Stimulated activated CD4-positive, alpha-beta T cell treated with anti-CD3 and anti-CD28 coated beads, TNF-alpha, amount 100 ng/mL, for 48 hours (primary cell): Measurements from ENCODE around the gene LHX3.

Source experiments
- DNase-seq, 3 donors: peaks; one replicate each; pipeline ENCODE4 v3.0.0-alpha.2; 2020; ENCODE audit warnings: low read depth in 3 of 3

Gene LHX3

GRCh38 chr9:136178061-136178772 is 26.7 kb downstream of the LHX3 start:
- no peak for DNase-seq

GRCh38 chr9:136177224-136177623 is 27.7 kb downstream of the LHX3 start:
- no peak for DNase-seq

DNA sequence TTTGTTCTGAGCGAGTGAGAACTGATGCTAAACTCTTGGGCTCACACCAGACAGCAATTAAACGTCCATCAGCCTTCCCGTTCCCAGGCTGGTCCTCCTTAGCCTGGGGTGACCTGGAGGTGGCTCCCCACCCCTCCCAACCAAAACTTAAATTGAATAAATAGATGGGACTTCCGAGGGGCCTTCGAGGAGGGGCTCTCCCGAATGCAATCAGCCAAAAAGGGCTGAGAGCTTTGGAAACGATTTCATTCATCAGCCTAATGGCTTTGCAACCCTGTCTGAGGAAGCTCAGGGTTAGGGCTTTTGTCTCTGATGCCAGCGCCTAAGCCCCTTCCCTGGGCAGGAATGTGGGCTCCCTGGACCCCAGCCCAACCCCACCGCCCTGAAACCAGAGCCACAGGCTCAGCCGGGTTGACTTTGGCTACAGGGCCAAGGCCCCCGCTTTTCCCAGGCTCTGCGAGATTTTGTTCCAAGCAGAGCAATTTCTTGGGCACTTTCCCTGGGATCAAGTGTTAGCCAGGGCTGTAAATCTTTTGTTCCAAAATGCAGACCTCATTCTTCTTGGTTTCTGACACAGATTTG is 29.2 kb downstream of the LHX3 start:
- DNase-seq: no peak

DNA sequence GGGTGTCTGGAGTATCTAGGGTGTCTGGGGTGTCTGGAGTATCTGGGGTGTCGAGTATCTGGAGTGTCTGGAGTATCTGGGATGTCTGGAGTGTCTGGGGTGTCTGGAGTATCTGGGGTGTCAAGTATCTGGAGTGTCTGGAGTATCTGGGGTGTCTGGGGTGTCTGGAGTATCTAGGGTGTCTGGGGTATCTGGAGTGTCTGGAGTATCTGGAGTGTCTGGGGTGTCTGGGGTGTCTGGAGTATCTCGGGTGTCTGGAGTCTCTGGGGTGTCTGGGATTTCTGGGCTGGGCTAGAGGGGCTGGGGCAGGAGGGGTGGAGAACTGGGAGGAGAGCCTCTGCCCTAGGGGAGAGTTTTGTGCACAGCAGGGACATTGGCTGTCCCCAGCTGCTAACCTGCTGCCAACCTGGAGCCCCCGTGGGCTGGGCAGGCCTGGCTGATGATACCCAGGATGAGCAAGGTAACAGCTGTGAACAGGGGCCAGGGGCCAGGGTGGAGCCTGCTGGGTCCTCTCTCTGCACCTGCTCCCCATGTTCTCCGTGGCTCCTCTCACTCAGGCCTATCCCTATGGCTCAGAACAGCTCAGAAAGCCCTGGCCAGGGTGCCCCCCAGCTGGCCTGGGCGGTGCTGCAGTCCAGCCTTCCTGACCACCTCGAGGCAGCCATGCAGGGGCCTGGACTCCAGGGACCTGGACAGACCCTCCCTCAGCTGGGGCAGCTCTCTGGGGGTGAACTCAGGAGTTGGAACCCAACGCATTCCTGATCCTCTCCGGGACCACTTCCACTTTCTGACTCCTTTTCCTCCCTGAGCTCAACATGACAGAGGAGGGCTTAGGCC is 29.9 kb downstream of the LHX3 start:
- DNase-seq: no peak

GRCh38 chr9:136173648-136174290 is 31.2 kb downstream of the LHX3 start:
- DNase-seq: no peak

- DNase-seq: no peak
These were observed 32.4 kb downstream of the LHX3 start for GRCh38 chr9:136172412-136173079.

GRCh38 chr9:136171801-136172411 is 33.0 kb downstream of the LHX3 start:
- DNase-seq: no peak

GRCh38 chr9:136171009-136171800 is 33.7 kb downstream of the LHX3 start:
- DNase-seq: no peak

DNA sequence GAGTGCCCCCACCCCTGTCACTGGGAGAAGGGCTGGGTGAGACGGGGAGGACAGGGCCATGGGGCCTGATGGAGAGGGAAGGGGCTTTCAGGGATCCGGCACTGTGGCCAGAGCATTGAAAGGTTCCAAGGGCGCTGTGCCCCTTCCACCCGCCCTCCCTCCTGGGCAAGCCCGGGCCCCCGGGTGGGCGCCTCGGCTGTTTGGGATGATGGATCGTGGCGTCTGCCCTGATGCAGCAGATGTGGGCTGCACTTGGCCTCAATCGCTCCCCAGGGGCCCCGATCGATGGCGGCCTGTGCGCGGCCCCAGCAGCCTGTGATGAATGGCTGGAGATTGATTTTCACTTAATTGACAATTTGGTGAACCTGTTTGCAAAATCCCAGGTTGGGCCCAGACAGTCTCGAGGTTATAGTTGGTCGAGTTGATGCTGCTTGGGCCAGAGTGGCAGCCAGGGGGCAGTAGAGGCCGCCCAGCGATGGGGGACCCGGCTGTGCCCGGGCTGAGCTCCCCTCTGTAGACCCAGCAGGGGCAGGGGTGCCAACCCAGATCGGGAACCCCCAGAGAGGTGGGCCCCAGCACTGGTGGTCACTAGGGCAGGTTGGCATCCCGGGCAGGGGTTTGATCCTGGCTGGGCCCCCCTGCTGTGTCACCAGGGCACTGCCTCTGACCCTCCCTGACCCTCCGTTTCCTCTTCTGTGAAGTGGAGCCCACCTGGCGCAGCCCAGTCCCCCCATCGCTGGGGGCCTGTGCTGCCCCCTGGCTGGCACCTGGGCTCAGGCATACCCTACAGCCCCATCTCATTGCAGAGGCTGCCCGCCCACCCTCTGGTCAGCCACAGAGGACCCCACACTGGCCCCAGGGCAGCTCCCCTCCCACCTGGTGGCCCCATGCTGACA is 34.7 kb downstream of the LHX3 start:
- DNase-seq: peak; percentile 31 to 45 (median 37)

DNA sequence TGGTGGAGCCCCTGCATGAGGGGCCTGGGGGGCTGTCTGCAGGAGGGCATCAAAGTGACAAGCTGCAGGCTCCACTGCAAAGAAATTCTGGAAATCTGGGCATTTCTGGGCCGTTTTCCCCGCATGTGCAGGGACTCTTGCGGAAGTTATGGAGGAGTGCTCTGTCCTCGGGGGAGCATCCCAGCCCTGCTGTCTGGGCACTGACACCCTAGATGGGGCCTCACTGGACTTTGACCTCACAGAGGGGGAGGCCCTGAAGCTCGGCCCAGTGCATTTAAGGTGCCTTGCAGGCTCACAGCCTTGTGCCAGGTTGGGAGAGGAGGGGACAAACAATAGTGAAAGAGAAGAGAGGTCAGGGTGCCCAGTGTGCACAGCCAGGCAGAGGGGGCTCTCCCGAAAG is 35.4 kb downstream of the LHX3 start:
- no peak for DNase-seq

DNA sequence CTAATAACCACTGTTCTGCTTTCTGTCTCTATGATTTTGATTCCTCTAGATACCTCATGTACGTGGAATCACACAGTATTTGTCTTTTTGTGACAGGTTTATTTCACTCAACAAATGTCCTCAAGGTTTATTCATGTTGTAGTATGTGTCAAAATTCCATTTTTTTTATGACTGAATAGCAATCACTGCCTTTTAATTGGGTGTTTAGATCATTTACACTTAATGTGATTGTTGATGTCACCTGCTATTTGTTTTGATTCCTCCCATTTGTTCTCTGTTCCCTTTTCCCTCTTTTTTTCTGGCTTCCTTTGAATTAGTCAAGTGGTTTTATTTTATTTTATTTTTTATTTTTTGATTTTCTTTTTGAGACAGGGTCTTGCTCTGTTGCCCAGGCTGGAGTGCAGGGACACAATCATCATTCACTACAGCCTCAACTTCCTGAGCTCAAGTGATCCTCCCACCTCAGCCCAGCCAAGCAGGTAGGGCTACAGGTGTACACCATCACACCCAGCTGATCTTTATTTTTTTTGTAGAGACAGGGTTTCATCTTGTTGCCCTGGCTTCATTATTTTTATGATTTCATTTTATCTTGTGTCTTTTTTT is 41.6 kb downstream of the LHX3 start:
- DNase-seq: no peak

DNA sequence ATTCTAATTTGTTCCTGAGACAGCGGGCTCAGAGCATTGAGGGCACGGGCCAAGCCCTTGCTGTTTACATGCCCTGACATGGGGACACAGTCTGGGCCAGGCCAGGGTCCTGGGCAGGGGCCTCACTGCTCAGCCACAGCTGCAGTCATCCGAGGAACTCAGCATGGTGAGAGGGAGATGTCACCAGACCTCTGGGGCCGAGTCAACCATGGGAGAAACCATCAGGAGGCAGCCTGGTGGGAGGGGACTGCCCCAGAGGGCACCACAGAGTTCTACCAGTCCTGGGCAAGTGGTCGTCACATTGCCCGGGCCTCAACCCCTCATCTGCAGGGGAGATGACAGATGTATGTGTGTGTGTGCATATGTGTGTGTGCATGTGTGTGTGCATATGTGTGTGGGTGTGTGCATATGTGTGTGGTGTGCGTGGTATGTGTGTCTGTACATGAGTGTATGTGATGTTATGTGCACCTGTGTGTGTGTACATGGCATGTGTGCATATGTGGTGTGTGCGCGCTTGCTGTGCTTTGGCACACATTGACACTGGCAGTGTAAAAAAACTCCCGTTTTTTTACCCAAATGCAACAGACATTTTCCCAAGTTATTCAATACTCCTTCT is 43.8 kb downstream of the LHX3 start:
- no peak for DNase-seq

- no peak for DNase-seq
These were observed 44.5 kb downstream of the LHX3 start for GRCh38 chr9:136160381-136160841.

- DNase-seq: no peak
These were observed 45.1 kb downstream of the LHX3 start for GRCh38 chr9:136159851-136160250.

DNA sequence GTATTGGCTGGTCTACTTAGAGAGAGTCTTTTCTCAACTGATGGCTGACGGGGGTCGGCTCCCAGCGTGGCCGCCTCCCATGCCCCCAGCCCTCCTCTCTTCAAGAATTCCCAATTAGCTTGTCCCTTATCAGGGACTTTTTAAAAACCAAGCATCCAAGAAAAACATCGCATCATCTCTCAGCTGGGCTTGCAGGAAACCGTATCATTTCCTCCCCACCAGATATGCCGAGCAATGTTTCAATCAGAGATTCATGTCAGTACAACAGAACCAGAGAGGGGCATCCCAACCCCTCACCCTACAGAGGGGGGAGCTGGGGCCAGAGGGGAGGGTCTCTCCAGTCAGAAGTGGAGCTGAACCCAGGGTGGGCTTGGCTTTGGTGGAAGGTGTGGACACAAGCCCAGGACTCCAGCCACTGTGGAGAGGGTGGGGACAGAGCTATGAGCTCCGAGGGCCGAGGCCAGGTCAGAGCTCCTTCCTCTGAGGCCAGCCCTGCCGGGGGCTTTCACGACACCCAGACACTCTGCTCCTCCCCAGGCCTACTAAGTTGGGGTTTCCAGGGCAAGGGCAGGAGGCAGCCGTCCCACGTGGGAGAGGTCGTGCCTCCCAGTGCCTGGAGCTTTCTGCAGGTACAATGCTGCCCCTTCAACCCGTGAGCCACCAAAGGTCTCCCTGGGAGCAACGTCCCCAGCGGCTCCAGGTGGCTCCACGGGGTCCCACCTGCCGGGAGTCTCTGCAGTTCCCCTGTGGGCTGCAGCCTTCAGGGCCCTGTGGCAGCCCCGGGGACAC is 47.3 kb downstream of the LHX3 start:
- DNase-seq: no peak

- no peak for DNase-seq
These were observed 48.5 kb downstream of the LHX3 start for GRCh38 chr9:136156209-136157120.

- no peak for DNase-seq
These were observed 49.4 kb downstream of the LHX3 start for GRCh38 chr9:136155576-136155975.
